Kidney capillary endothelial cell (primary cell): ENCODE measurements around the gene CSAD.
A peak's percentile ranks its signal among the peaks of the same experiment; 100 is the strongest.

Experiments
- DNase-seq: peaks from one replicate; pipeline ENCODE4 v3.0.0-alpha.2; 2018; ENCODE audit warnings: low spot score

The CSAD gene

DNA sequence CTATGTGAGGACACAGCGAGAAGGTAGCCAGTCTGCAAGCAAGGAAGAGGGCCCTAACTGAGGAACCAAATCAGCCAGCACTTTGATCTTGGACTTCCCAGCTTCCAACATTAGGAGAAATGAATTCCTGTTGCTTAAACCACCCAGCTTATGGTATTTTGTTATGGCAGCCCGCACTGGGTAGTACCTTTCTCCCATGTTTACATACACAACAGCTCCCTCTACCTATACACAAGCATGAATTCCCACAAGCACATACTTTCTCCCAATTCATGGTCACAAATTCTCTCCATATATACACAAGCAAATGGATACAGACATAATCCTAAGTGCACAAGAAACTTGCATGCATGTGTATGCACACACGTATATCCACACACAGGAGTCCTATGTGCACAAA, 19.0 kb upstream of the CSAD start:
- DNase-seq: no peak

DNA sequence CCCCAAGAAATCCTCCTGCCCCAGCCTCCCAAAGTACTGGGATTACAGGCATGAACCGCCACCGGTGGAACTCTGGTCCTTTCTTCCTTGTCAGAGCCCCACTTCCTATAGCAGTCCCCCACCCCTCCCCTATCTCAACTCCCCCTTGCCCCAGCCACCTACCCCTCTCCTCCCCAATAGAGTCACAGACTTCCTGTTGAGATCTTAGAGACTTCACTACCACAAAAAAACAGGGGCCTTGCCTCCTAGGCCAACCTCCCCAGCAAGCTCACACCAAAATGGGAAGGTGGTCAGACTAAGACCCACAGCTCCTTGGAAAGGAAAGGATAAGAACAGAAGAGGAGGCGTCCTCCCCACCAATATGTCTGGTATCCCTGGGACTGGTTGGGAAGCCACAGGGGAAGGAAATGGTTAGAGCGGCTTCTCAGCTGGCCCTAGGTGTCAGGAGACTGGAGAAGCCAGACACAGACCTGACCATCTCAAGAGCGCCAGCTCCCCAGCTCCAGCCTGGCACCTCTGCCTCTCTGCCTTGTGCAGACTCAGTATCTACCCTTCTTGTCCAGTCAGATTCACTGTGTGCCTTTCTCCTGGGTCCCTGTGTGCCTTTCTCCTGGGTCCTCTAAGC, 17.9 kb upstream of the CSAD start:
- DNase-seq: no peak

DNA sequence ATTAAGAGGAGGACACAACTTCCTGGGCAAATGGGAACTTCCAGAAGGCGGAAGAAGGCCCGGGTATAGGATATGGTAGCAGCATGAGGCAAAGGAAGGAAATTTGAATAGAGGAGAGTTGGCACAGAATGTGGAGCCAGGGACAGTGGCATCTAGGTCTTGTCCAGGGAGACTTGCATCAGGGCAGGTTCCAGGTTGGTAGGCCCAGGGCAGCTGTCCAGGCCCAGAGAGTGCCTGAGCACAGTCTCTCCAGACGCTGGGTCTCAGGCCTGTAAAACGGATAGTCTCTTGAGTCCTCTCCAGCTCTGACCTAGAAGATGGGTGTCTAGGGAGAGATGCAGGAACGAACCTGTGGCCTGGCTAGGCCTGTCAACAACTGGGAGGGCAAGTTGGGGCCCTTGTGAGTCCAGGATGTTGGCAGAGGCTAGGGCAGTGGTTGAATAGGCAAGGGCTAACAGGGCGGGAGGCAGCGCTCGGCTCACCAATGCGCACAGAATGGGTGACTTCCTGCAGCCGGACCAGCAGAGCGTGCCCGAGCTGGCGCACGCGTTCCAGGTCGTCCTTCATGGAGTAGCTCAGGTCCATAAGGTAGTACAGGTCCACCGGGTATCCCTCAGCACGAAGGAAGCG, 16.4 kb upstream of the CSAD start:
- no peak for DNase-seq

DNA sequence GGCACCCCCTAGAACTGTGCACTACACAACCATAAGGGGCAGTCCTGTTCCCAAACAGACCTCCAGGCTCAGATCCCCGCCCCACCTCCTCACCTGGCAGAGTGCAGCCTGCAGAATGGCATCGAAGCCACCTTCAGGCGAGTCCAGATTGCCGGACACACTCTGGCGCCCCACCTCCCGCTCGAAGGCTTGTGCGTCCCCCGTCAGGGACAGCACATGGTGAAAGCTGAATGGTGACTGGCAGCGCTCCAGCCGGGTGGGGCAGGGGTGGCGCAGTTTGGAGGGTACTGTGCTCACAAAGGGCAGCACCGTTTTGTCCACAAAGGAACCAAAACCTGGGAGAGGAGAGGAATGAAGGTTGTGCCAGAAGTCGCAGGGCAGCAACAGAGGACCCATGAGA, 15.8 kb upstream of the CSAD start:
- no peak for DNase-seq

DNA sequence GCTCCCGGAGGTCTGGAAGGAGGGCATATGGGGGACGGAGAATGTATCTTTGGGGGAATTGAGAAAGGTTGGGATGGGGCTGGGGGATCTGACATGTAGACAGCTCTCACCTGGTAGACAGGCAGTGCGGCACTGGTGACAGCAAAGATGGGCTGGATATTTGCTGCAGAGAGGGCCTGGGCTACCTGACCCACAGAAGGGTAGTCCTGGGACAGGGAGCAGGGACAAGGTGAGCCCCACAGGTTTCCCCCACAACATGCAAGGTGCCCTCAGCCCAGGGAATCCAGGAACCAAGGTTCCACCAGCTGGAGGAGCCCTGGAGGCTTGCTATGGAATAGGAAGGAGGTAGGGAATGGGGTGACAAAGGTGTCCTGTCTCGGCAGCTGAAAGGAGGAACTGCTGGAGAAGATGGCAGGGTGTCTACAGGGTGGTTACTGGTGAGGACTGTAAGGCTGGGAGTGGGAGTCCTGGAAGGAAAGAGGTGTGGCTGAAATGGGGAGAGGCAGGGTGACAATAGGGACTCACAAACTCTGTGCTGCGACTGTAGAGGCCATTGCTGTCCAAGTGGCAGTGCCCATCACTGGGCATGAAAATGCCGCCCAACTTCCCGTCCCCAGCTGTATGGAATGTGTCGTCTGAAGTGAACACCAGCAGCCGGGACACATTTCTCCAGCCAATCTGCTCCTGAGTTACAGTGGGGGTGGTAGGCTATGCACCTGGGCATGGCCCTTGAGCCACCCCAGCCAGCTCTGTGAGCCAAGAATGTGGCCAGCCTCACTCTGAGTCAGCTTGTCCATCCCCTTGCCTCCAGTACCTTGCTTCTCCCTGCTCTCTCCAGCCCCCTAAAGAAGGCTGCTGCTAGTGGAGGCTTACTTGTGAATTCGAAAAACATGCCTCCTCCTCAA, 15.0 kb upstream of the CSAD start:
- no peak for DNase-seq

DNA sequence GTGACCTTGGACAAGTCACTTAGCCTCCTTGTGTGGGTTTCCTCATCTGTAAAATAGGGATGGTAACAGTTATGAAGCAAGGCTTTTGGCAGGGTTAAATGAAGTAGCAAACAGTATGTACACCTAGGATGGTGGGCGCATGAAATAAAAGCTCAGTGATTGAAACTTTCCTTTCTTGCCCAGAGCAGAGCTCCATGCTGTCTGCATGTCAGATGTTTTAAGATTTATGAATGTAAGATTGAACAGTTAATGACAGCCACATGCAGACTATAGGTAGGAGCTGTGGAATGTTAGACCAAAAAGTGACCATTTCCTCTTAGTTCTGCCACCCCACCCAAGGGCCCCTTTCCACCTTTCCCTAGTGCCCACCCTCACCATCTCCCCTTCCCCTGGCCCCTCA, 14.2 kb upstream of the CSAD start:
- no peak for DNase-seq

DNA sequence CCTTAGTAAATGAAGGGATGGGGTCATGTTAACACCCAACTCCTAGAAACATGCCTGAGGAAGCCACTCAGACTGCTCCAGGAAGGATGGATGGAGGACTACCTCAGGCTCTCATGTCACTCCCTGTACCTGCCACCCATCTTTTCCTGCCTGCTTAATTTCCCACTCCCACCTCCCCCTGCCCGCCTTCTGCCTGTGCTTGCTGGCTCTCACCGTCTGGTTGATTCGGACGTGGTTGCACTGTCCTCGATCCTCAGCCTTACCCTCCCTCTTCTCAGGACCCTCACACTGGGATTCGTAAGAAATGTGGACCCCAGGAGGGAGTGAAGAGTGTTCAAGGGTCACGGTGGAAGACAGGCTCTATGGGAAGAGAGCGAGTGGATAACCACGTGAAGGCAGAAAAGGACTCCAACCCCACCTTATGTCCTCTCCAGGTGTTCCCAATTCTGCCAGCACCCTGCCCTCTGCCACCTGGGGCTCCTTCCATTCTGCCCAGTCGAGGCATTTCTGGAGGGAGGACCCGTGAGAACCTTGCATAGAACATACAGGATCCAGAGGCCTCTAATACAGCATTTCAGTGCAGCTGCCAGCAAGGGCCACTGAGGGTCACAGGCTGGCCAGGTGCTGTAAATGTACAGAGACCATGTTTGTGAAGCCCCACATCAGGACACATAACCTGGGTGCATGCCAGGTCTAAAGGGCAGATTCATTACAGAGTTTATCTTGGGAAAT, 13.4 kb upstream of the CSAD start:
- no peak for DNase-seq

DNA sequence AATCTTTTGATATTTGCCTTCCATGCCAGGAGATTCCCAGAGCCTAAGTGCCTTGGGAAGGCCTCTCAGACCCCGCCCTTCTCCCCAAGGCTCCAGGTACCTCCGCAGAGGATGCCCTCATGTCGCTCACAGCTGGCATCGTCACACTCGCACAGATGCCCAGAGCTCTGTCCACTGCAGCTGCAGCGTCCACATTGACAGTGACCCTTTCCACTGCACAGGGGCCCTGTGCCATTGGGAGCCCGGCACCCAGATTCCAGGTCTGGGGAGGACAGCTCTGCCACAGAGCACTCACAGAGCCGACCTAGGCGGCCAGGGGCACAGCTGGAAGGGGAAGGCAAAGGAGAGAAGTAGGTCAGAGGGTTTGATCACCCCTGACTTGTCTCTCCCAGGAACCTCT, 12.3 kb upstream of the CSAD start:
- no peak for DNase-seq

DNA sequence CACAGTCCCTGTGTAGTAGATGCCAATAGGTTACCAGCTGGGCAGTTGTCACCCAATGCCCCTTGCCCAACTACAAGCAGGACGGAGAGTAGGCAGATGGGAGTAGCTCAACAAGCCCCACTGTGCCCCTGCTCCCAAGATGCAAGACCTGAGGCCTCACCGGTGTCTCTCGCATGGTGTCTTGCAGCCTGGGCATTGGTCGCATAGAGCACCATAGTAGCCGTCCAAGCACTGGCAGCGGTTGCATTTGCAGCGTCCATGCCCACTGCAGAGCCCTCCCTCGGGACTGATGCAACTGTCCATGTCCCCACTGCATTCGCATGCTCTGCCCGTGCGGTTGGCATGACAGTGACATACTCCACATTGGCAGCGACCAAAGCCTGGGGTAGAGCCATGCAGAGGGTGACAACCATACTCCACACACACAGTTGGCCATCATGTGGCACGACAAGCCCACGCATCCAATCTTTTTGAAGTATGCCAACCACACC, 11.9 kb upstream of the CSAD start:
- no peak for DNase-seq

DNA sequence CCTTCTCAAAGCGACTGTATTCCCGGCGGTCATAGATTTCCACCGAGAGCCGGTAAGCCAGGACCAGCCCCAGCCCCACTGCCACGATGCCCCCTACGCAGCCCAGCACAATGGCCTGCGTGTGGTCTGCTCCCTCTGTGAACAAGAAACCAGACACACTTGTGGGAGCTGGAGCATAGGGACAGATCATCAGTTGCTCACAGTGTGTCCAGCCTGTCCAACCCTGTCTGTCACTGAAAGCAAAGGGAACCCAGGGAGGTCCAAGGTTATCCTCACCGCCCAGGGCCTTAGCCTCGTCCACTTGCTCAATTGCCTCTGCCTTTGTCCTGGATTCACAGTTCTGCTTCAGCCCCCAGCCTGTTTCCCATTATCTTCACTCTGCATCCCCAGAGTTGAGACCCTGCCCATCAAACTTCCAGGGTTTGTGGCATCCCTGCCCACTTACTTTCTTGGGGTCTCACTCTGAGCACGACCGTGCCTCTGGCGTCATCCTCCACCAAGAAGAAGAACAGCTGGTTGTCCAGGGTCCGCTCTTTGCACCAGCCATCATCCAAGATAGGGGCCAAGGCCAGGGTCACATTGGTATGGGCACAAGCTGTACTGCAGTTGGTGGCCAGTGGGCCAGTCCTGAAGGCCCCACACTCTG, 11.3 kb upstream of the CSAD start:
- no peak for DNase-seq

DNA sequence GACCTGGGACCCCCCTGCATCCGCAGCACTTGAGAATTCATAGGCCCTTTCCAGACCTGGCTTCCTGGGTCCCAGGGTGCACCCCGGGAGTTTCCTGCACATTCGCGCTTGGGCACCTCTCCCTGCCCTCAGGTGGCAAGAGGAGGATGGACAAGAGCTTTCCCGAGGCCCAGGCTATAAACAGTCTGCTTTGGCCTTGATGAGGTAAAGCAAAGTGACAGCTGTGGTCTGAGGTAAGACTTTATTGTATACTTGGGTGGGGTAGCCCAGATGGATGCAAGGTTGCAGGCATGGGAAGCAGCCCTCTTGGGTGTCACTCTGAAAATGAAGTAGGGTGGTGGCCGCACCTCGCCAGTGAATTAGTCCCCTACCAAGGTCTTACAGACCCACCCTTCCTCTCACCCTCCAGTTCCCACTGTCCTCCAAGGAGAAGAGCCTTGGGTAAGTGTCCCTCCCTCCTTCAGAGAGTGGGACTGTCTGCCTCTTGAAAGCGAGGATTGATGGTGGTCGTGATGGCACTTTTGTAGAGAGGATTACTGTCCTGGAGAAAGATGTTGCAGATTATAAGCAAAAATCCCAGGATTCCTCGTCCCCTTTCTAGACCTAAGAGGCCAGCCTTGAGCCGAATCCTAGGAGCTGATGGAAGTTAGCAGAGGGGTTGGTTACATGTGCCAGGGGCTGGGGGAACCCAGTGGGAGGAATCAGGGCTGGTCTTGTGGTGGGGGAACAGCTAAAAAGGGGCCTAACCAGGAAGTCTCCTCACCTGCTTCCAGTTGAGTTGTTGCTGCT, 10.6 kb upstream of the CSAD start:
- DNase-seq: no peak

DNA sequence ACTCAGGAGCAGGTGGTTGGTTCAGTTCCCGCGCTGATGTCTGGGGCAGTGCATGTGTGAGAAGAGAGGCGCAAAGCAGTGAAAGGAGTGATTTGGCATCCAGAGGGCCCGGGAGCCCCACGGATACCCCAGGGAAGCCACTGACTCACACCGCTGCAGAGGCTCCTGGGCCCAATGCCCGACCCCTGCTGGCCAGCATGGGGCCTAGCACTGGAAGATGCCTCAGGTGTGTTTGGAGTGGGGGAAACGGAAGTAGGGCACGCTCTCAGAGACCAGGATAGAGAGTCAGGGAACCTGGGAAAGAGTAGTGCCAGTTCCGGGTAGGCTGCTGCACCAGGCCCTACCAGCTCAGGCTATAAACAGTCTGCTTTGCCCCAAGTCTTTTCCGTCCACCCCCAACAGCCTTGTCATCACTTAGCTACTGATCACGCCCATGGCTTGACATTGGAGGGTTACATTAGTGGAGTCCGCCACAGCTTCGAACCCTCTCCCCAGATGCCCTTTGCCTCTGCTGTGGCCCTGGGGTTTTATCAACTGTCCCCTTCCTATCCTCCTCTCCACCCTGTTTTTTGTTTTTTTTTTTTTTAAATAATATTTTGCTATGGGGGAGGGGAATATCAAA, 9.5 kb upstream of the CSAD start:
- DNase-seq: no peak

DNA sequence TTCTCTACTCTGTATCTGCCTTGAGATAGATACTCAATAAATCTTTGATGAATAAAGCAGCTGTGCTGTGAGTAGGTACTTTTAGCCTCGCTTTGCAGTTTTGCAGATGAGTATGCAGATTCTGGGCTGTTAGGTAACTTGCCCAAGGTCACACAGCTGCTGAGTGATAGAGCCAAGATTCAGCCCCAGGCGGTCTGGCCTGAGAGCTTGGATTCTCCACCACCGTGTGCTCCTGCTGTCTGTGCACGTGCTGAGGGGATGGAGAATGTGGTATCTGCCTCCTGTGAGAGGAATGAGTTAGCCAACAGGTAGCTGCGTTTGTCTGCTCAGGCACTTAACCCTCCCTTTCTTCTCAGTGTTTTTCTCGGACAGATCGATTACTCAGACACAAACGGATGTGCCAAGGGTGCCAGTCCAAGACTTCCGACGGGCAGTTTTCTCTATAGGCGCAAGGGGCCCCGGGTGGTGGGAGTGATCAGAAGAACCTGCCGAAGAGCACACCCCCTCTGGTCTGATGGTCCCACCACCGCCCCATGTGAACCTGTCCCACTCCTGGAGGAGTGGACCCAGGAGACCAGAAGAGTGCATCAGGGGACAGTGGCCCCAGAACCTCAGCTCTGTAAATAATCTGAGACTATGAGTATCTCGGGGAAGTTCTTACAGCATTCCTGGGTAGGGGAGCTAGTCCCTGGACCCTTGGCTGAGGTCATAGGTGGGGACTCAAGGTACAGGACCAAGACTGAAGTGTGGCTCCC, 6.6 kb upstream of the CSAD start:
- DNase-seq: no peak

DNA sequence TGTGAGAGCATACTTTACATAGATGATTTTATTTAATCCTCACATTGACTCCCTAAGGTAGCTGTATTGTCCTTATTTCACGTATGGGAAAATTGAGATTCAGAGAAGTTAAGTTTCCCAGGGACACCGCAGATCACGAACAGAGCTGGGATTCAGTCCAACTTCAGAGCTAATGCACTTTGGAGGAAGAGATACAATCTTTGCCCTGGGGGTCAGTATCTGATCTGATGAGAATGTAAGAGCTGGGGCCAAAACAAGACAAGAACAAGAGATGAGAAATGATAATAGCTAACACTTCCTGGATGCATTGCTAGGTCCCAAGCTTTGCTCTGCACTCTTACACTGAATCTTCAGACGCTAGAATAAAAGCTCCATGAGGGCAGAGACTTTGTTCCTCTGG, 6.0 kb upstream of the CSAD start:
- no peak for DNase-seq

DNA sequence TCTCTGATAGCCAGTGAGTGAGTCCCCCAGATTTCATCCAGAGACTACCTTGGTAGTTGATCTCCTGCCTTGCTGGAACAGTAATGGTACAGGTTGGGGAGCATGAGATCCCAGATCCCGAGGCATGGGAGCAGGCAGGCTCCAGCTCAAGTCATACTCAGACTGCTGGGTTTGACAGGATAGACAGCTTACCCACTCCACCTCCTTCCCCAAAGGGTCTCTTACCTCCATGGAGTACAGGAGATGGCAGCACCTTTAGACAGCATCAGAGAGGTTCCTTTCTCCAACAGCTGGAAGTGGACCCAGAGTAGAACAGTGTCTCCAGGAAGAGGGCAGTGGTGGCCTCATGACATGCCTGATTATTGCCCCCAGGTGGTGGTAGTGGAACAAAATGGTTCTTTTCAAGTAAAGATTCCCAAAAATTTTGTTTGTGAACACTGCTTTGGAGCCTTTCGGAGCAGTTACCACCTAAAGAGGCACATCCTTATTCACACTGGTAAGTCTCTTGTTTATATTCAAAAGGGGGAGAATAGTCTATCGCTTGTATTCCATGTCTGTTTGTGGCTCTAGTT, 4.9 kb upstream of the CSAD start:
- no peak for DNase-seq

DNA sequence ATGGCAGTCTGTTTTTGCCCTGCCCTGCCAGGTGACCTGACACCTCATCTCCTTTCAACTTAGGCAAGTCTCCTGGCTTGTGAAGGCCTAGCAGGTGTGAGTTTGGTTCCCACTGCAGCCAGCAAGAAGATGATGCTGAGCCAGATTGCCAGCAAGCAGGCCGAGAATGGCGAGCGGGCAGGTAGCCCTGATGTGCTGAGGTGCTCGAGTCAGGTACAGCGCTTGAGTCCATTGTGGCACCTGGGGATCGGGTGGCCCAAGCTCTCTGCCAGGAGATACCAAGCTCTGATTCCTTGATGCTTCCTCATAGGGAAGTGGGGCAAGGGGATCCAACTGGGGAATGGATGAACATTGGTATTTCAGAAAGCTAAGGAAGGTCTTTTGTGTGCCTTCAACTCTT, 4.1 kb upstream of the CSAD start:
- DNase-seq: no peak

DNA sequence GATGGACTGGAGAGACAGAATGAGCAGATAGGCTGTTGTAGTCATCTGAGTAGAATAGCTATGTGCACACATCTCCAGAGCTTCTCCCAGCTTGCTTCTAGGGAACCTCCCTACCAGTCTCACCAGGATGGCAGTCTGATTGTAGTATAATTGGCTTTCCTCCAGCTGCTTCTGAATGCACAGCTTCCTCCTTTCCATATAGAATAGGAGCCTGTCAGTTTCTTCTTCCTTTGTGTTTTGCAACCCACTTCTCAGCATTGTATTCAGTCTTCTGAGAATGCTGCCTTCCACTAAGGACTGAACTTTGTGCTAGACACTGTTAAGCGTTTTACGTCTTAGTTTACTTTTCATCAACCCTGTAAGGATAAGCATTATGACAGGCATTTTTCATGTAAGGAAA, 2.2 kb upstream of the CSAD start:
- no peak for DNase-seq

DNA sequence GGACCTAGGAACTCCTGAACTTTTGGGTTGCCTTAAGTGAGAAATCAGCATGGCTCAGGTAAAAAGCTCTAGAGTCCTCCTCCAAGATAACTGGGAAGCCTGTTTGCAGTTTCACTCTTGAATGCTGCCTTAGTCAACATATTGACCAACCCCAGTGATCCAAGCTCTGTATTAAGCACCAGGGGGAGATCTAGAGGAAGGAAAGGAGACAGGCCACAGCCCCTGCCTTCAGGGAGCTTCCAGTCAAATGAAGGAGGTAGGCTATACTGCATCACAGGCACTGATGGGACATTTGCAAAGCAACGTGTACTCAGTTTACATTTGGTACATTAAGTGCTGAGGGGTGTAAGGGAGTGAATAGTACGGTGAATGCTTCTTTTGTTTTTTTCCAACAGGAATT, 1.2 kb upstream of the CSAD start:
- DNase-seq: no peak

DNA sequence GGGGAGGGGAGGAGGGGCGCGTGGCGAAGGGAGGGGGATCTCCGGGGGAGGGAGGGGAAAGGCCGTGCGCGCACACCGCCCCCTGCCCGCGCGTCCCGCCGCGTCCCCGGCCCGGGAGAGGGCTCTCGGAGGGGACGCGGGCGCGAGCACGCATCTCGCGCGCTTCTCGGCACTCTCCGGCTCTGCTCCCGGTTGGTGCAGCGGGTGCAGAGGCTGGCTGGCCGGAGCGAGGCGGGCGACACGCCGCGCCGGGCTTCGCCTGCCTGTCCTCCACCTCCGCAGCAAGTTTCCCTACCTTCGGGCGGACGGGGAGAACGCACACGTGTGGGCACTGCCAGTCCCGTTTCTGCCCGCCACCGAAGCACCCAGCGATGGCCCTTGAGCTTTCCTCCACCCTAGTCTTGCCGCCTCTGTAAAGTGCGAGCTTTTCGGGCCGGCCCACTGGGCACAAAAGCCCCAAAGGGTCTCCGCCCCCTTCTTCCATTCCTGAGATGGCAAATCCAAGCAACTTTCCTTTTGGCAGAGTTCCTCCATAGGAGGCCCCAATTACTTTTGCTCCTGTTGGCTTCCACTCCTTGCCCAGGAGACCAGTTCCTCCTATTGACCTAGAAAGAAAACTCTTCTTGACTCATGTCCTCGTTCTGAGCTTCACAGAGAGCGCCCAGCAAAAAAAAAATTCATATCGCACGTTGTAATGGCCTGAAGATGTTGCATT, 363 bp upstream of the CSAD start:
- peak; percentile 40 for DNase-seq
